ENCODE data around the gene KANSL2.

GRCh38 chr12:48716493-48717251 is 34.6 kb upstream of the KANSL2 start, which contains the start of gene CCNT1:
- TF ChIP-seq, protein P1, sequence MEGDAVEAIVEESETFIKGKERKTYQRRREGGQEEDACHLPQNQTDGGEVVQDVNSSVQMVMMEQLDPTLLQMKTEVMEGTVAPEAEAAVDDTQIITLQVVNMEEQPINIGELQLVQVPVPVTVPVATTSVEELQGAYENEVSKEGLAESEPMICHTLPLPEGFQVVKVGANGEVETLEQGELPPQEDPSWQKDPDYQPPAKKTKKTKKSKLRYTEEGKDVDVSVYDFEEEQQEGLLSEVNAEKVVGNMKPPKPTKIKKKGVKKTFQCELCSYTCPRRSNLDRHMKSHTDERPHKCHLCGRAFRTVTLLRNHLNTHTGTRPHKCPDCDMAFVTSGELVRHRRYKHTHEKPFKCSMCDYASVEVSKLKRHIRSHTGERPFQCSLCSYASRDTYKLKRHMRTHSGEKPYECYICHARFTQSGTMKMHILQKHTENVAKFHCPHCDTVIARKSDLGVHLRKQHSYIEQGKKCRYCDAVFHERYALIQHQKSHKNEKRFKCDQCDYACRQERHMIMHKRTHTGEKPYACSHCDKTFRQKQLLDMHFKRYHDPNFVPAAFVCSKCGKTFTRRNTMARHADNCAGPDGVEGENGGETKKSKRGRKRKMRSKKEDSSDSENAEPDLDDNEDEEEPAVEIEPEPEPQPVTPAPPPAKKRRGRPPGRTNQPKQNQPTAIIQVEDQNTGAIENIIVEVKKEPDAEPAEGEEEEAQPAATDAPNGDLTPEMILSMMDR (IDR thresholded peaks at IDR 0.05; ENCODE audit: borderline replicate concordance, extremely low read depth, low read length, poor library complexity, severe bottlenecking) = peak; percentile 3
- TF ChIP-seq EZH2 (IDR thresholded peaks at IDR 0.05; ENCODE audit: borderline replicate concordance, low read depth, low read length, severe bottlenecking) = no peak
